Astrocyte (in vitro differentiated cells and primary cell): ENCODE results near the gene ZSWIM3.

ENCODE experiments used
- CTCF ChIP-seq: IDR thresholded peaks from 2 replicates; pipeline ENCODE4 v1.5.1; 2011; ENCODE audit warnings: low read depth, mild to moderate bottlenecking, inconsistent platforms, low read length, moderate library complexity; ENCODE audit not compliant: insufficient read depth
- EZH2 ChIP-seq: IDR thresholded peaks from 2 replicates; pipeline ENCODE4 v1.6.1; 2012; ENCODE audit warnings: mild to moderate bottlenecking, low read length, inconsistent platforms; ENCODE audit not compliant: insufficient read depth

DNA sequence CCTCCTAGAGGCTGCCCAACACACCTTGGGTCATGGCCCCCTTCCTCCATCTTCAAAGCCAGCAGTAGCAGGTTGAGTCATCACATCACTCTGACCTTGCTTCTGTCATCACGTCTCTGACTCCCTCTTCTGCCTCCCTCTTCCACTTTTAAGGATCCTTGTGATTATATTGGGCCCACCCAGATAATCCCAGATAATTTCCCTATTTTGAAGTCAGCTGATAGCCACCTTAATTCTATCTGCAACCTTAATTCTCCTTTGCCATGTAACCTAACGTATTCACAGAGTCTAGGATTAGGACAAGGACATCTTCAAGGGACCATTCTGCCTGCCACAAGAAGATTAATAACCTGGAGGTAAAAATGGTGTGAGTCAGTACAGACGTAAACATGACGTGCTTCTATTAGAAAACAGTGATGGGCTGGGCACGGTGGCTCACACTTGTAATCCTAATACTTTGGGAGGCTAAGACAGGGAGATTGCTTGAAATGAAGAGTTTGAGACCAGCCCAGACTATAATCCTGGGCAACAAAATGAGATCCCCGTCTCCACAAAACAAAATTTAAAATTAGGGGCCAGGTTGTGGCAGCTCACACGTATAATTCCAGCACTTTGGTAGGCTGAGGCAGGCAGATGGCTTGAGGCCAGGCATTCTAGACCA lies 3.3 kb downstream of the ZSWIM3 start:
- TF ChIP-seq CTCF (no peak), EZH2 (no peak)
